ENCODE results near the gene CYSLTR2. TPM values are rescaled to one million over a fixed set of nuclear protein-coding genes. Genes with fewer than 3 reads are reported as not detected.

The CYSLTR2 gene, protein sequence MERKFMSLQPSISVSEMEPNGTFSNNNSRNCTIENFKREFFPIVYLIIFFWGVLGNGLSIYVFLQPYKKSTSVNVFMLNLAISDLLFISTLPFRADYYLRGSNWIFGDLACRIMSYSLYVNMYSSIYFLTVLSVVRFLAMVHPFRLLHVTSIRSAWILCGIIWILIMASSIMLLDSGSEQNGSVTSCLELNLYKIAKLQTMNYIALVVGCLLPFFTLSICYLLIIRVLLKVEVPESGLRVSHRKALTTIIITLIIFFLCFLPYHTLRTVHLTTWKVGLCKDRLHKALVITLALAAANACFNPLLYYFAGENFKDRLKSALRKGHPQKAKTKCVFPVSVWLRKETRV
- total RNA-seq = 22.2 and 24.4 TPM in 2 replicates
- 5.1 and 5.3 TPM in 2 replicates for polyA plus RNA-seq

DNA sequence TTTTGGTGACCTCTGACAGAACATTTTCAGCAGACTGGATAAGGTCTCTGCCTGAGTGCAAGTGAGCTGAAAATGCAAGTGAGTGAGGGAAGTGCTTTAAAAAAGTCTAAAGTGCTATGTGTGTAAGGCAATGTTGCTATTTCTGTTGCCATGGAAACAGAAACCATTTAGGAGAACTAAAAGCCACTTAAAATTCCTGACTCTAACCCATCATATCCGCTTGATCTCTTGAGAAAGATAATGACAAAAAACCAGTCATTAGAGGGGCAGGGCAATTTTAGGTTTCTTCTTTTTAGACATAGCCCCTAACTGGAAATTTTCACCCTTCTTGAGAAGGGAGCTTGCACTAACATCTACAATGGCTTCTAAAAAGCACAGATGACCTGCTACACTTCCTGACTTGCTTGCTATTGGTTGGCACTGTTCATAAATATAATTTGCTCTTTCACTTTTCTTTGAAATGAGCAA lies at the start of gene CYSLTR2:
CYSLTR2 (plus strand) TSS at position 458 of the 468 bp plus-strand sequence. CDS start 52,889 bp downstream, outside the sequence.
- Histone ChIP-seq H3K9me3 (ENCODE audit: low read depth) (no peaks in the 10 kb centered on the region), H3K4me3 (no peak within 1 kb of the TSS), H3K4me1 (ENCODE audit: insufficient read depth) (peaks cover 19% of the 10 kb centered on the region), H3K79me2 (no peaks in the 10 kb centered on the region), H4K20me1 (ENCODE audit: insufficient read depth, poor library complexity, severe bottlenecking) (no peaks in the 10 kb centered on the region), H3K27me3 (no peaks in the 10 kb centered on the region), H3K9me2 (replicated peaks; ENCODE audit: insufficient read depth) (no peaks in the 10 kb centered on the region), H2AFZ (peak within 1 kb of the TSS; percentile 15), H3K4me2 (peak within 1 kb of the TSS; percentile 60), H3K27ac (peak within 1 kb of the TSS; percentile 76), H3K36me3 (replicated peaks; ENCODE audit: insufficient read depth, low read depth) (no peaks in the 10 kb centered on the region)
- WGBS (ENCODE audit: low lambda C conversion rate, missing lambda C conversion rate) = 27% methylated on average over 1 of the region's 1 CpG
- peak; percentile 55 for DNase-seq (ENCODE audit: low spot score)
- TF ChIP-seq EZH2 (IDR thresholded peaks at IDR 0.05; ENCODE audit: borderline replicate concordance) (no peak), EZH2phosphoT487 (IDR thresholded peaks at IDR 0.05; ENCODE audit: low read depth, severe bottlenecking, unreplicated experiment) (no peak), CTCF (IDR thresholded peaks at IDR 0.05; ENCODE audit: poor library complexity) (no peak)

DNA sequence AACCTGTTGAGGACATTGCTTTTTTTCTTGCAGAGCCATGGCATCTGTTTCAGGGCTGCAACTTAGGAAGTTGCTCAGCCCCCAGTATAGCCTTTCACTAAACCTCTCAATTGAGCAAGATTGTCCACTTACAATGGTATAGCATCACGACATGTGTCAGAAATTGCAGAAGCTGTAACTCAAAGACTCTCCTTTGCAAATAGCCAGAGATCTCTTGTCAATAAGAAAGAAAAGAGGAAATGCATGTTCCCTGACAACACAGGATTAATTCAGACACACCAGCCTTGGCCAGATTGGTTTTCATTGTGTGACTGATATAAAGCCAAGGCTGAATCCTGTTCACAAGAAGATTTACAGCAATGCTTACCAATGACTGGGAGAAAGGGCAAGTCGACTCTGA lies 38.7 kb upstream of the CYSLTR2 start:
- no peaks in the 10 kb centered on the region for H3K79me2 ChIP-seq
- H3K4me2 ChIP-seq = no peak overlapping the region
- no peaks in the 10 kb centered on the region for H4K20me1 ChIP-seq (ENCODE audit: insufficient read depth, poor library complexity, severe bottlenecking)
- no peaks in the 10 kb centered on the region for H3K36me3 ChIP-seq (replicated peaks; ENCODE audit: insufficient read depth, low read depth)
- no peaks in the 10 kb centered on the region for H3K9me2 ChIP-seq (replicated peaks; ENCODE audit: insufficient read depth)
- no peaks in the 10 kb centered on the region for H3K27me3 ChIP-seq
- H3K4me3 ChIP-seq = no peak overlapping the region
- DNase-seq (ENCODE audit: low spot score) = no peak
- H3K4me1 ChIP-seq (ENCODE audit: insufficient read depth) = no peaks in the 10 kb centered on the region
- H3K9me3 ChIP-seq (ENCODE audit: low read depth) = no peaks in the 10 kb centered on the region
- no peak overlapping the region for H2AFZ ChIP-seq
- TF ChIP-seq EZH2phosphoT487 (IDR thresholded peaks at IDR 0.05; ENCODE audit: low read depth, severe bottlenecking, unreplicated experiment) (no peak), EZH2 (IDR thresholded peaks at IDR 0.05; ENCODE audit: borderline replicate concordance) (no peak), CTCF (IDR thresholded peaks at IDR 0.05; ENCODE audit: poor library complexity) (no peak)
- H3K27ac ChIP-seq = no peak overlapping the region
- 94% methylated on average over 2 of the region's 2 CpGs for WGBS (ENCODE audit: low lambda C conversion rate, missing lambda C conversion rate)

DNA sequence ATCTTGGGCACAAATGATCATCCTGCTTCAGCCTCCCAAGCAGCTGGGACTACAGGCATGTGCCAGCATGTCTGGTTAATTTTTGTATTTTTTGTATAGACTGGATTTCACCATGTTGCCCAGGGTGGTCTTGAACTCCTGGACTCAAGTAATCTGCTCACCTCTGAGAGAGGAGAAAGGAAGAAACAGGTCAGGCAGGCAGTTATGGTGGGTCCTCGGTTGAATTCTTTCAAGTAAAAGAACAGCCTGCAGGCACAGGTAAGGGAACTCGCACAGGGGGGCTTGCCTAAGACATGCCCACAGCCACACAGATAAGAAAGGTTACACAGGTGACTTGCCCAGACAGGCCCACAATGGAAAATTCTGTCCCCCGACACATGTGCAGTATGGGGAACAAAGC lies 34.8 kb upstream of the CYSLTR2 start:
- Histone ChIP-seq H3K27me3 (no peaks in the 10 kb centered on the region), H3K4me2 (no peak overlapping the region), H3K27ac (no peak overlapping the region), H3K4me1 (ENCODE audit: insufficient read depth) (peaks cover 7% of the 10 kb centered on the region), H3K79me2 (no peaks in the 10 kb centered on the region), H3K9me3 (ENCODE audit: low read depth) (no peaks in the 10 kb centered on the region), H2AFZ (no peak overlapping the region), H4K20me1 (ENCODE audit: insufficient read depth, poor library complexity, severe bottlenecking) (no peaks in the 10 kb centered on the region), H3K9me2 (replicated peaks; ENCODE audit: insufficient read depth) (no peaks in the 10 kb centered on the region), H3K36me3 (replicated peaks; ENCODE audit: insufficient read depth, low read depth) (no peaks in the 10 kb centered on the region), H3K4me3 (no peak overlapping the region)
- 96% methylated on average over 3 of the region's 3 CpGs for WGBS (ENCODE audit: low lambda C conversion rate, missing lambda C conversion rate)
- no peak for TF ChIP-seq CTCF (IDR thresholded peaks at IDR 0.05; ENCODE audit: poor library complexity)
- TF ChIP-seq EZH2 (IDR thresholded peaks at IDR 0.05; ENCODE audit: borderline replicate concordance) = no peak
- no peak for TF ChIP-seq EZH2phosphoT487 (IDR thresholded peaks at IDR 0.05; ENCODE audit: low read depth, severe bottlenecking, unreplicated experiment)
- no peak for DNase-seq (ENCODE audit: low spot score)
